ENCODE results near the gene GALNS.
"Not testable (repeated sequence)": the region's sequence is repeated elsewhere in the genome, so short reads cannot be mapped to it uniquely, and the experiment has no call there.

Gene GALNS

DNA sequence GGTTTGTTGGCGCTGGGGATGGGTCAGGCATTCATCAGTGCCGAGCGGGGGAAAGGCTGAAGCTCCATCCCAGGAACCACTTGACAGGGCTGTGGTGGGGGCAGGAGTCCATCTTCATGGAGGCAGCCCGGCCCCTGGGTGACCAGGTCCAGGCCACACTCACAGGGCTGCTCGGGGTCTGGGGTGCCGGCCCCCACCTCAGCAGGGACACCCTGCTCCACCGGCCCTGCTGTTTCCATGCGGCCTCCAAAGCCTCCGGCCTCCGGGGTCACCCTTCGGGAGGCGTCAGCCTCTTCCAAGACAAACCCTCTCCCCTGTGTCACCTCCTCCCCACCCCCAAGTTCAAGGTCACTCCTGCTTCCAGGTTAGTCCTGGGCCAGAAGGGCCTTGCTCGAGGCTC, 22.1 kb downstream of the GALNS start:
- no peak for DNase-seq

DNA sequence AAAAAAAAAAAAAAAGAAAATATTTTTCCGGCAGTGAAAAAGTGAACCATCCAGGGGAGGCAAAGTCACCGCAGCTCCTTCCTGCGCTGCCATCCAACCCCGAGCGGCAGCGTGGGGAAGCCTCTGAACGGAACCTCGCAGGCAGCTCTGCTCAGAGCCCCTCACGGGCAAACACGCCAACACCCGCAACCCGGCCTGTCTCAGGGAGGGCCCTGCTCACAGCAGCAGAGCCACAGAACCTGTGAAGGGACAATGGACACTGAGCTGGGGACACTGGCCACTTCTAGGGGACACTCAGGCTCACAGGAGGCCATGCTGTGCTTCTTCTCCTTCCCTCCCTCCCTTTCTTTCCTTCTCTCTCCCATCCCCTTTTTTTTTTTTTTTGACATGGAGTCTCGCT, 23.7 kb downstream of the GALNS start:
- DNase-seq: no peak

DNA sequence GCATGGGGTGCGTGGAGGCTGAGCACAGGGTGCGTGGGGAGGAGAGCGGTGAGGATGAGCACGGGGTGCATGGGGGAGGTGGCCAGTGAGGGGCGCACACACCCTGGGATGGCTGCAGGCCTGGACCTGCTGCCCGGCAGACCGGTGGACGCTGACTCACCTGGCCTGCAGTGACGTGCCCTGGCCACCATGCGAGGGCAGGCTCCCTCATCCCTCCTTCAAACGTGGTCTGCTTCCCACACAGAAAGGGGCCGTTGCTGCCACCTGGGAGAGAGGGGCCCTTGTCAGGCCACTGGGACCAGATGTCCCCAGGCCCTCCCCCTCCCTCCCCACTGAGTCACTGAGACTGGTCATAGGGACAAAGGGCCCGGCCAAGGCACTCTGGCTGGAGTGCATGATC, 24.9 kb downstream of the GALNS start:
- no peak for DNase-seq

DNA sequence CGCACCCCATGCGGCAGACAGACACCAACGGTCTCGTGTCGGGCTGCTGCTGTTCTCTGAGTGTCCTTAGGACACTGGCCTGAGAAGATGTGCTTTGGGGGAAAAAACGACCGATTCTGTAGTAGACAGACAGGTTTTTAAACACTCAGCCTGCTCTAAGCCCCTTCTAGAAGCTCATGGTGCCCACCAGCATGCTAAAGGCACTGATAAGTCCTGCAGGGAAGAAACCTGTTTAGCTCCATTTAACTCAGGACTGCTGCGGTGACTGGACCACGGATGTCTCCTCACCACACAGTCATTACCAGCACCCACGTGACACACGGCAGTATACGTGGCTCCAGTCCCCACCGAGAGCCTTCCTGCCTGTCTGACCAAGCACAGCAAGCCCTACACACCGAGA, 26.0 kb downstream of the GALNS start:
- no peak for DNase-seq

DNA sequence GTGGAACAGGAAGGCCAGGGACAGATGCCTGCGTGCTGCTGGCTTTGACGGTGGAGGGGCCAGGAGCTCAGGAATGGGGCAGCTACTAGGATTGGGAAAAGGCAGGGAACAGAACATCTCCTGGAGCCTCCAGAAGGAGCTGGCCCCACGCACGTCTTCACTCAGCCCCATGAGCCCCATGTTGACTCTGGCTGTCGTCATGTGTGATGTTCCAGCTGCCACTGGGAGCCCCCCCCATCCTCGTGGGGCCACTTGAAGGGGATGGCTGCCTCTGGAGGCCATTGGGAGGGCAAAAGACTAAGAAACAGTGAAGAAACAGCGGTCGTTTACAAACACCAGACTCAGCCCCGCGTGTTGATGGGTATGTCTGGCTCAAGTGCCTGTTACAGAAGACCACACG, 26.5 kb downstream of the GALNS start:
- no peak for DNase-seq

DNA sequence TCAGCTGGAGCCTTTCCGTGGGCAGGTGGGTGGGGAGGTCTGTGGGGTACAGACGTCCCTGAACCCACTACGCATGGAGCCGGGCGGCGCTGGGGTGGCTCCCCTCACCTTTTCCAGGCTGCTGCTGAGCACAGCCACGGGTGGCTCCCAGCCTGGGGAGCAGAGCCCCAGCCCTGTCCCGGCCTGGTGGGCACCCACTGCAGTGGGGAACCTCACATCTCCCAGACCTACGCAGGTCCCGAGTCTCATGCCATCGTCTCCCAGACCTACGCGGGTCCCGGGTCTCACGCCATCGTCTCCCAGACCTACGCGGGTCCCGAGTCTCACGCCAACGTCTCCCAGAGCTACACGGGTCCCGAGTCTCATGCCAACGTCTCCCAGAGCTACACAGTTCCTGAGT, 28.0 kb downstream of the GALNS start:
- DNase-seq: no peak

DNA sequence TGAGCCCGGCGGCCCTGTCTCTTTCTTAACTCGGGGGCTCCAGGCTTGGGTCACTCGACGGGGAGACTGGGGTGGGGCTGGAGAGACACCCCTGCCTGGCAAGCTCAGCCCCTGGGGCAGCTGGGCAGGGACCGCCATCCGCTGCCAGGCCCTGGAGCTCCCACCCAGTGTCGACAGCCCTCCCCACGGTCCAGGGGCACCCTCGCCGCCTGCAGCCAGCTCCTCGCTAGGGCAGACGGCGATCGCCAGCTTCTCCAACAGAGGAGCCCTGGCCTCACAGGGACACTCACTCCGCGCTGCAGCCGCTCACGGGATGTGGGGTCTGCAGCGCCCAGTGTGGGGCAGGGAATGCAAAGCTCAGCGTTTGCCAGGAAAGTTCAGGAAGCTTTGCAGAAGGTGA, 29.0 kb downstream of the GALNS start:
- DNase-seq: no peak

DNA sequence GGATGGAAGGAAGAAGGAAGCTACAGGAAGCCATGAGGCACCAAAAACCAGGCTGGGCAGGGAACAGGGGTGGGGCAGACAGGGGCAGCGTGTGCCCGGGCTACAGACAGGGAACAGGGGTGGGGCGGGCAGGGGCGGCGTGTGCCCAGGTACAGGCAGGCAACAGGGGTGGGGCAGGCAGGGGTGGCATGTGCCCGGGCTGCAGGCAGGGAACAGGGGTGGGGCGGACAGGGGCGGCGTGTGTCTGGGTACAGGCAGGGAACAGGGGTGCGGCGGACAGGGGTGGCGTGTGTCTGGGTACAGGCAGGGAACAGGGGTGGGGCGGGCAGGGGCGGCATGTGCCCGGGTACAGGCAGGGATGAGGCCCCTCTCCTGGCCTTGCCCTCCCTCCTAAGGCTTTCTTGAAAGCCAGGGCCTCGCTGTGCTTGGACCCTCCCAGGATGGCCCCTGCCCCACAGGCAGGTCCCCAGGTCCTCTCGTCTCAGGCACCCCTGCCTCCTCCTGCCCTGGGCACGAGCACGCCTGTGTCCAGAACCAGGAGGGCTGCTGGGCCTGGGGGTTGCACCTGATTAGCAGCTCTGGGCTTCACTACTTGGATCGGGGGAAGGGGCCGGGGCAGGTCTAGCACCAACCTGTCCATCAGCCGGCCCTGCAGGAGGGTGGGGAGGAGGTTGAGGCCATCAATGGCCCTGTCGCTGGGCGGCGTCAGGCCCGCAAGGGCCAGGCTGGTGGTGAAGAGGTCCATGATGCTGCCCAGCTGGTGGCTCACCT, 30.5 kb downstream of the GALNS start:
- no peak for DNase-seq

DNA sequence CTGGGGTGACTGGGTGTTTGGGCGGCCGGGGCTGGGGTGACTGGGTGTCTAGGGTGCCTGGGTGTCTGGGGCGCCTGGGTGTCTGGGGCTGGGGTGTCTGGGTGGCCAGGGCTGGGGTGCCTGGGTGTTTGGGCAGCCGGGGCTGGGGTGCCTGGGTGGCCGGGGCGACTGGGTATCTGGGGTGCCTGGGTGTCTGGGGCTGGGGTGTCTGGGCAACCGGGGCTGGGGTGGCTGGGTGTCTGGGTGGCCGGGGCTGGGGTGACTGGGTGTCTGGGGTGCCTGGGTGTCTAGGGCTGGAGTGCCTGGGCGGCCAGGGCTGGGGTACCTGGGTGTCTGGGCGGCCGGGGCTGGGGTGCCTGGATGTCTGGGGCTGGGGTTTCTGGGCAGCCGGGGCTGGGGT, 31.6 kb downstream of the GALNS start:
- no peak for DNase-seq

DNA sequence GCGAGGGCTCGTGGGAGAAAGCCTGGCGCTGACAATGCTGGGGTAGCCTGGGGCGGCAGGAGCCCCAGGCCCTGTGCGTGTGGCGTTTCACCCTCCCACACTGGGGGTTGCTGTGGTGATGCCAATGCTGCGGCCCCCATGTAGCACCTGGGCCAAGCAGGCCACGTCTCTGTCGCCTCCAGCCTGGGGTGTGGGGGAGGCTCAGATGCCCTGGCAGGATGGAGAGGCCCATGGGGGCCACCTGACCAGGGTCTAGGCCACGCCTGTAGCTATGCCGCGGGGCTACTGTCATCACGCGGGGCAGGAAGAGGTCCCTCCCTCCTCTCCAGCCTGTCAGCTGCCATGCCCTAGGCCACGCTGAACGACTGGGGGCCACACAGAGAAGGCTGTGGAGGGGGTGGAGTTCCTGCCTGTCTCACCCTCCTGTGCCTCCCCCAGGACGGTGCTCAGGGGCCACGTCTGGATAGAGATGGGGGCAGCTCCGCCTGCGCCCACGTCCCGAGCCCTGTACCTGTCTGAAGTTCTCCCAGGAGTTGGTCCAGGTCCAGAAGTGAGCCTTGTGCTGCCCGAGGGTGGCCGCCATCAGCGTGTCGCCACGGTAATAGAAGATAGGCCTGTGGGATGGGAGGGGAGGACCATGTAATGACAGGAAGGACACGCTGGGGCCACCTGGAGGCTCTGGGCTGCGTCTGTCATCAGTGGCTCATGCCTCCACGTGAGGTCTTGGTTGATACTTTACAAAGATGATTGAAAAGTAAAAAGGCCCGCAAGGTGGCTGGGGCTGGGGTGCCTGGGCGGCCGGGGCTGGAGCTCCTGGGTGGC, 32.3 kb downstream of the GALNS start:
- no peak for DNase-seq

DNA sequence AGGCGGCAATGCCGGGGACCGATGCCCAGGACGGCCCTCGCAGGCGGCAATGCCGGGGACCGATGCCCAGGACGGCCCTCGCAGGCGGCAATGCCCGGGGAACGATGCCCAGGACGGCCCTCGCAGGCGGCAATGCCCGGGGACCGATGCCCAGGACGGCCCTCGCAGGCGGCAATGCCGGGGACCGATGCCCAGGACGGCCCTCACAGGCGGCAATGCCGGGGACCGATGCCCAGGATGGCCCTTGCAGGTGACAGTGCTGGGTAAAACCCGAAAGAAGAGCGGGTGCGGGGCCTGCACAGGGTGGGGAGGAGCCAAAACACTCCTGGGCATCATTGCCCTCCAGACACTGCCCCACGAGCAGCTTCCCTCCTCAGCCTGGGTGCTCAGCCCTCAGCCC, 33.1 kb downstream of the GALNS start:
- DNase-seq: not testable (repeated sequence)

DNA sequence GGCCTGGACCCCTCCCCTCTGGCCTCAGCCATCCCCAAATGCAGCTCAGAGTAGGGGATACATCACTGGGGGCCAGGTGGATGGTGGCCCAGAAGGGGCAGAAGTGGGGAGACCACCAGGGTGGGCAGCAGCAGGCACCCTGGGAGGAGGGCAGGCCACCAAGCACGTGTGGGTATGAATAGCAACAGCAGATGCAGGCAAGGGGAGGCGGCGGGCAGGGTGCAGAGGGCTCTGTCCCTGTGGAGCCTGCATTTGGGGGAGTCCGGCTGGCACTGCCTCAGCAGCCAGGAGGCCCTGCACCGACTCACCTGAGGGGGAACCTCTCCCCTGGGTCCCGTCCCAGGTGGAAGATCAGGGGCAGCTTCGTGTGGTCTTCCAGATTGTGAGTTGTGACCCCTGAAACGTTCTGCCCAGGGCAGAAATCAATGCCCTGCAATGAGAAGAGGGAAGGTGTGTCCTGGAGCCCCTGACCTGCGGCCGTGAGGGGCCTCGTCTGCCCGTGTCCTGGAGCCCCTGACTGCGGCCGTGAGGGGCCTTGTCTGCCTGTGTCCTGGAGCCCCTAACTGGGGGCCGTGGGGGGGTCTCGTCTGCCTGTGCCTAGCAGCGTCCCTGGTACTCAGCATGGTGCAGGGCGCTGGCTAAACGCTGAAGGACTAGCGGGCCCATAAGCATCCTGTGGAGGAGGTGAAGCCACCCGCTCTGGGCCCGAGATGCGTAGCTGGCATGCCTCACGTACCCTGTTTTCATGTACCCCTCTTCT, 34.3 kb downstream of the GALNS start:
- no peak for DNase-seq

DNA sequence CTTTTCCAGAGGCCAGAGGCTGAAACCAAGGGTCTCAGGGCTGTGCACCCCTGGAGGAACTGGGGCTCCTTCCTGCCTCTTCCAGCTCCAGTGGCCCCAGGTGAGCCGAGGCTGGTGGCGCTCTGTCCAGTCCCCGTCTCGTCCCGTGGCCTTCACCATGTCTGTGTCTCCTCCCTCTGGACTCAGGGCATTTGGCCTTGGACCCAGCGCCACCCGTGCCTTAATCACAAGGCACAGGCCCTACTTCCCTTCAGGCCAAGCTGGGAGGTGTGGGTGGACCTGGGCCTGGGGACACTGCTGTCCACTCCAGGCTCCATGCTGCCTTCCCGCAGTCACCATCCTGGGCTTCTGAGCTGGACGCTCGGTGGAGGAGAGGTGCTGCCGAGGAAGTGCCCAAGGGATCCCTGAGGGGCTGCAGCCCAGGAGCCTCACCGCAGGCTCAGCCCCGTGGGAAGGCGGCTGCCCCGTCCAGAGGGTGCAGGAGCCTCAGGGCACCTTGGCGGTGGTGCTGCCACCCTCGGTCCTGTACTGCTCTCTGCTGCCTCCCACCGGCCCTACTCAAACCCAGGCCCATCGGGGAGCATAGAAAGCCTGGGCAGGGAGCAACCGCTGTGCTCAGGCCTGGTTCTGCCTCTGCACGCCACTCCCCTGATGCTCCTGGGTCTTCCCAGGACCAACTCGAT, 35.4 kb downstream of the GALNS start:
- DNase-seq: no peak

DNA sequence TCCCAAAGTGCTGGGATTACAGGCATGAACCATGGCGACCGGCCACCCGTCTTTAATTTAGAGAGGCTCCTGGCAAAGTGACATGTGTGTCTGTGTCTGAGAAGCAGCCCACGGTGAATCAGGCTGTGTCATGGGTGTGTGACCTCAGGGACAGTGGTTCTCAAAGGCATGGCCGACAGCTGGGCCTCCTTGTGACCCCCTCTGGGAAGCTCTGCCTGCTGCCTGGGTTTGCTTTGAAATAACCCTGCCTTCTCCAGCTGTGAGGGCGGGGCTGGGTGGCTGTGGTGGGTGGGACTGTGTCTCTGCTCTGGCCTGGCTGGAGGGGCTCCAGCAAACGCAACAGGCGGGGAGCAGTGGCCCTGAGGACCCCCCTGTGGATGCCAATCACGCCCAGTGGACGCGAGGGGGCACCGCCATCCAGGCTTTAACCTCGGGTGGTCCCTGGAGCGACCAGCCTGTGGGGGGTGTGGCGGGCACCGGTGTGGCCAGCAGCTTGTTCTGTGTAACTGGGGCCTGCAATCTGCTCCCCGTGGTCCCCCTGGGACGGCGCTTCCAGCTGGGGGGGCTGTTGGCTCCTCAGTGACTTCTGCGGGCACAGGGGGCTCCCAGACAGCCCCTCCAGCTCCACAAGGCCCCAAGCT, 36.2 kb downstream of the GALNS start:
- DNase-seq: no peak

DNA sequence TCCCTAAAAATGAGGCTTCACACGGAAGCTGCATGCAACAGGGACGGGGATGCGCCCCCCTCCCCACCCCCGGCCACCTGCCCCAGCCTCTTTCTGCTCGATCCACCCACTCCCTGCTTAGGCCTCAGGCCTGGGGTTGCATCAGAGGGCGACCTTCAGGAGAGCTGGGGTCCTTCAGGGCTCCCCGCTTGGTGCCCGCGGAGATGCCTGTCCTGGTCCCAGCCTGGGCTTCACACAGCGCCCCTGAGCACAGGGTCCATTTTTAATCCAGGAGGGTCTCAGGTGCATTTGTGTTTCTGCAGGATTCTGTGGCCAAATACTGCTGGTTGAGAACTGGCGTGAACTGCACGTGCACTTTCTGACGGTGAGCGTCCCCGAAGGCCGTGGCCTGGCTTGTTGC, 37.6 kb downstream of the GALNS start:
- no peak for DNase-seq

DNA sequence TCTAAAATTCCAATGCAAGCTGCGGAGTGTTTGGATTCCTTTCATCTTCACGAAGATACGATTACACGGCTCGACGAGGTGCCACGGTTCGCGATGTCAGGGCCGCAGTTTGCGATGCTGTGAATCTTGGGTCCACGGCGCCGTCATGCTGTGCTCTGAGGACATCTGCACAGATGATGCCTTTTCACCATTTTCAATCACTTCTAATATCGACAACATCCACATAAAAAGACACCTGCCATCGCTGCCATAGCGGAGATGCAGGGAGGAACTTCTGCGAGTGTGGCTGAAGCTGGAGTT, 38.2 kb downstream of the GALNS start:
- no peak for DNase-seq

DNA sequence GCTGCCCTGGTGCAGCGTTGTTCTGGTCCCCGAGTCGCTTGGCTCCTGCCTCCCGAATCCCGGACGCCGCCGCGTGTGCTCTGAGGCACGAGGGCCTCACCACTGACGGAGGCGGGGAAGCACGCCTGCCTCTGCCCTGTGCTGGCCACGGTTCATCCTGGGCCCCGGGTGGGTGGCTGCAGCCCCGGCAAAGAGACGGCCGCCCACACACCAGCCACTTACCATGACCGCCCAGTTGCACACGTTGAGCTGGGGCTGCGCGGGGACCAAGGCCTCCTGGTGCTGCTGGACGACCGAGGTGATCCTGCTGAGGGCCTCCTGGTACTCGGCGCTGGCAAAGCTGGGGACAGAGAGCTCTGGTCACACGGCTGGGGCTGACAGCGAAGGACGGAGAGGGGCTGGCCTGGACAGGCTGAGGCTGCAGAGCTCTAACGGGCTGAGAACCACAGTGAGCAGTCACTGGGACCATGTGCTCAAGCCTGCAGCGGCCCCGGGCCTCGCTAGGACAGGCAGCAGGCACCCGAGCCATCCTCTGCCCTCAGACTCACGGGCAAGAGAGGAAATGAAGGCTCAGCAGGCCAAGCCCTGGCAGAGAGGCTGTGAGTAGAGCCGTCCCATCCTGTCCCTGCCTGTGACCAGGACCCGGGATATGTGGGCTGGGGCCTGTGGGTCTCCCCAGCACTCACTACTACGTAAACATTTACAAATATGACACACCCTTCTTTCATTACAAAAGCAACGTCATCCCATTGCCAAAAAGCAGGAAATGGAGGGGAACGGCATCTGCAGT, 38.8 kb downstream of the GALNS start:
- no peak for DNase-seq

DNA sequence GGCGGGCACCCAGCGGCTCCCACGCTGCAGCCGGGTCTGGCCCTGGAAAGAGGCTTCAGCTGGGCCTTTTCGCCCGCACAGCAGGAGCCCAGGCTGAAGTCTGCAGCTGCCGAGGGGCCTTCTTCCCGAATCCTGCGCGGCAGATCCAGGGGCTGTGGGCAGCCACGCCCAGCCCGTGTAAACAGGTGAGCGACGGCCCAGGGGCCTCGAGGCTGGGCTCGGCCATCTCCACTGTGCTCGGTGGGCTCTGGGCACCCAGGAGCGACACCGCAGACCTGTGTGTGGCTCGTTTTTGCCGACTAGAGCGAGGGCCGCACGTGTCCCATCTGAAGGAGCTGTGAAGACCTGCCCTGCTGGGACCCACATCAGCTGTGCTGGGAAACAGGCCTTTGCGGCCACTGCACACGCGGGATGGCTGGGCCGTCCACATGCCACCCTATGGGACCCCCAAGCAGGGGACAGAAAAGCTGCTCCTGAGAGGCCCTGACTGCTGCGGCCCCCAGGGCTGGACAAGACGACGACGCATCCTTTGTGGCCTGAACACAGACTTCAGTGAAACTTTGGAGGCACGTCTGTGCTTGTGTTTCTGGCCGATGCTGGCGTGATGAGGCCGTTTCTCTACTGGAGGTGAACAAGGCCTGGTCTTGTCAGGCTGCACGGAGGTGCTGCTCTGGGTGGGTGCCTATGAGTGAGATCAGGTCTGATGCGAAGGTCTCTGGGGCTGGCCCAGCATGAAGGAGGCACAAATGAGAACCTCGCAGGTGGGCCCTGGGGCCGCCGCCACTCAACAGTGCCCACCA, 39.8 kb downstream of the GALNS start:
- DNase-seq: no peak

DNA sequence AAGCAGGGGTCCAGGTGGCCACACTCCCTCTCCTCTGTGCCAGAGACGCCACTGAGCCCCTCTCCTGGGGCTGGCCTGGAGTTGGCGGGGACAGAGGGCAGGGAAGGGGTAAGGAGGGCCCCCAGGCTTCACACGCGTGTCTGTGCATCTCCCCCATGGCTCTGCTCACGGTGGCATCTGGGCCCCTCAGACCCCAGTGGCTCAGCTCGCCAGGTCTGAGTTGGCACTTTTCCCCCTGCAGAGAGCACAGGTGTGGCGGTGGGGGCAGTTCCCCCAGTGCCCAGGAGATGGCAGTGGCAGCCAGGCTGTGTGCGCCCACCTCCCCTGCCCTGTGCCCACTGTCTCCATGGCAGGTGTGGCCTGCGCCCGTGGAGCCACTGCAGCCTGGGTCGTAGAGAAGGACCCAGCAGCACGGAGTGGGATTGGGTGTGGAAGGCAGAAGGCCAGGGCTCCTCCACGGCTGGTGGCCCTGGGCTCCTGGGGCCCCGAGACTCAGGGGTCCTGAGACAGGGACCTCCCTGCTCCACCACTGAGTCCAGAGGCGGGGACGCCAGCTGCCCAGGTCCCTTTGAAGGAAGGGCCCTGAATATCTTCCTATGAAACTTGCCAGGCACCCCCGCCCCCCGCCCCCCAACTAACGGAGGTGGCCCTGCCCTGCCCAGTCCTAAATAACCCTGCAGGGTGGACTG, 40.7 kb downstream of the GALNS start:
- peak; percentile 71 for DNase-seq

DNA sequence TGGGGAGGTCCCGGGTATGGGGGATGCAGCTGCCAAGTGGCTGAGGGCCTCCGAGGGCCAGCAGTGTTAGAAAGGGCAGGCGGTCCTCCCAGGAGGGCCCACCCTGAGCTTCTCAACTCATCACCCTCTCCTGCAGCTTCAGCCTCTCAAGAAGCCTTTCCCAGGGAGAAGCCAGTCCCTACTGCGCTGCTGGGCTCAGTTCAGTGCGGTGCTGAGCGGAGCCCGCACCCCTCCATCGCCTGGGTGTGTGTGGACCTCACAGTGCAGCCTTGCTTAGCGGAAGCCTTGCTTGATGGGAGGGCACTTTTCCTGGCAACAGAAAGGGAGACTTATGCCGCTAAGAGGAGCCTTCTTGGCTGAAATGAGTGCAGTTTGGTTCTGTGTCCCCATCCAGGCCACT, 41.5 kb downstream of the GALNS start:
- no peak for DNase-seq

DNA sequence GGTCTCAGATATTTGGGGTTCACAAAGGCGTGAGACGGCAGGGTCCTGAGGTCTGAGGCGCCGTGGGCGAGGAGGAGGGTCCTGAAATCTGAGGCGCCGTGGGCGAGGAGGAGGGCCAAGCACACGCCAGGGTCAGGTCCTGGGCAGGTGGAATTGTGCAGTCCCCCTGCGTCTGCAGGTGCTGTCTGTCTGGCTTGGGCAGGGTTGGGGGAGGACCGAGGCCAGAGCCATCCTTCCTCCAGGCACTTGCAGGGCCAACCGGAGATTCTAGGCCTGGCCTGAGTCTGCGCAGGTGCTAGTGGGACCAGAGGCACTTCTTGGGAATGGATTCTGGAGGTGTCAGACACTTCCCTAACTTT, 42.6 kb downstream of the GALNS start:
- no peak for DNase-seq

Measured in activated naive CD4-positive, alpha-beta T cell treated with anti-CD3 and anti-CD28 coated beads, Interleukin-2, amount 50 U/mL, for 16 hours (primary cell).